GM19240 (cell line): ENCODE data around the gene DPM3.
"Not testable (repeated sequence)": the region's sequence is repeated elsewhere in the genome, so short reads cannot be mapped to it uniquely, and the experiment has no call there.

Source experiments
- DNase-seq: peaks from one replicate; pipeline ENCODE4 v3.0.0; 2011; ENCODE audit warnings: low spot score; ENCODE audit not compliant: insufficient read length

Gene DPM3

DNA sequence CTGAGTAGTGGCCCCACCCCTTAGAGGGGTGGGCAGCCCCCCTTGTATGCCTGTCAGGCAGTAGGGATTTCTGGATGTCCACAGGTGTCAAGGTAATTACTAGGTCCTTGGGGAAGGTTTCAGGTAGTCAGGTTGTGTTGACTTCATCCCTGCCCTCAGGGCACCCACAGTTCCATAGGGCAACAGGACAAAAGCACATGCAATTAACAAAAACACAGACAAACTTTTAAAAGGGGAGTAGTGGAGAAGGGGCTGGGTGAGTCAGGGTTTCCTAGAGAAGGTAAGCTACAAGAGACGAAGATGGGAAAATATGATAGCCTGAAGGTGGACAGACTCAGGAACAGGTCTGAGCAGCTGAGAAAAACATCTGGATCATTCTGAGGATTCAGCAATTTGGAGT lies 18.7 kb upstream of the DPM3 start:
- DNase-seq: no peak

GRCh38 chr1:155155996-155156643 lies 15.8 kb upstream of the DPM3 start:
- not testable (repeated sequence) for DNase-seq

GRCh38 chr1:155145491-155145890 lies 5.2 kb upstream of the DPM3 start:
- no peak for DNase-seq

DNA sequence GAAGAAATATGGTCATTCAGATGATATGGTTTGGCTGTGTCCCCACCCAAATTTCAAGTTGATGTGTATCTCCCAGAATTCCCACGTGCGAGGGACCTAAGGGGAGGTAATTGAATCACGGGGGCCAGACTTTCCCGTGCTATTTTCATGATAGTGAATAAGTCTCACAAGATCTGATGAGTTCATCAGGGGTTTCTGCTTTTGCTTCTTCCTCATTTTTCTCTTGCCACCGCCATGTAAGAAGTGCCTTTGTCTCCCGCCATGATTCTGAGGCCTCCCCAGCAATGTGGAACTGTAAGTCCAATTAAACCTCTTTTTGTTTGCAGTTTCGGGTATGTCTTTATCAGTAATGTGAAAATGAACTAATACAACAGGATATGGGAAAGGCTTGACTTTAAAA lies 1.4 kb upstream of the DPM3 start:
- no peak for DNase-seq

DNA sequence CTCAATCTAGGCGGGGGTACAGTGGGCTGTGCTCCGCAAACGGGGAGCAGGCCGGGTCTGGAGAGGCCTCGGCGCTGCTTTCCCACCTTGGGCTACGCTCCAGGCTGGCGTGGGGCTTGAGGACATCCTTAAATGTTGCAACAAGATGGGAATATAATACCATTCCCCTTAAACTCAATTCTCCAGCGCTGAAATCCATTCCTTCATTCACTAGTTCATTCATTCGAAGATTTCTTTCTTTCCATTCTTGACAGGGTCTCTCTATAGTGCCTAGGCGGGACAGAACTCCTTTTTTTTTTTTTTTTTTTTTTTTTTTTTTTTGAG lies 261 bp upstream of the DPM3 start:
- no peak for DNase-seq

DNA sequence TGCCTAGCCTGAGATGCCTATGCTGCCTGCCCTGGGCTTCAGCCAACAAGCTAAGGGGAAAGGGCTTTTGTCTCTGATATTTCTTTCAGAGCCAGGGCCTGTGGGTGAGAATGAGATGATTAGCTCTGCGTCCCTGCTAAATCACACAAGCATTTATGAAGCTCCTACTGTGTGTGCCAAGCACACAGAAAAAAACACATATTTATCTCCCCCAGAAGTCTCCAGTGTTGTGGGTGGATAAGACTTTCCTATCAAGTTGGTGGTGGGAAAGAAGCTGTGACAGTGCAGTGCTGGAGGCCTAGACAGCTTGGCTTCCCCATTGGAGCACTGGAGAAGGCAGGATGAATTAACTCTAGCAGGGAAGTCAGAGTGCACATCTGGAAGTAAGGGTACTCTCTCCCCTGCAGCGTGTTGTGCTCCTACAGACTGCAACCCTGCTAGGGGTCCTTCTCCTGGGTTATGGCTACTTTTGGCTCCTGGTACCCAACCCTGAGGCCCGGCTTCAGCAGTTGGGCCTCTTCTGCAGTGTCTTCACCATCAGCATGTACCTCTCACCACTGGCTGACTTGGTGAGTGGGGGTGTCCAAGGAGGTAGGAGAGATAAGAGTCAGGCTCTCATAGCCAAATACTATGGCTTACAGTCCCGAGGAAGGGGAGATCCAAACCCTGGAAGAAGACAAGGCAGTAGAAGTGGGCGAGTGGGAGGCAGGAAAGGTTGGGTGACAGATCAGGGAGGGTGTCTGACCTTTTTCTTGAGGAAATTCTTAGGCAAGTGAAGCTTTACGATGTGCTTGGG lies 3.0 kb downstream of the DPM3 start:
- DNase-seq: no peak

DNA sequence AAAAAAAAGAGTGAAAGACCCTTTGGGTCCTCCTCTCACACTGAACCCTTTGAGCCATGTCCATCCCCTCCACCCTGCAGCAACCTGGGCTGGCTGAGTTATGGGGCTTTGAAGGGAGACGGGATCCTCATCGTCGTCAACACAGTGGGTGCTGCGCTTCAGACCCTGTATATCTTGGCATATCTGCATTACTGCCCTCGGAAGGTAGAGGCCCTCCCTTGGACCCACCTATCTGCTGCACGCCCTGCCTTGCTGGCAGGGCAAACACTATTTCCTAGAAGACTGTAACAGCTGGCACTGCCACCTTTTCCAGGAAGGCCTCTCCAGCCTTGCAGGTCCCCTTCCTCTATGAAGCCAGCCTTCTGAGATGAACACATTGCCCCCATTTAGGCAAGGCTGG lies 3.6 kb downstream of the DPM3 start:
- no peak for DNase-seq

- DNase-seq: peak; percentile 88
These were observed 4.8 kb downstream of the DPM3 start, which contains the start of gene SLC50A1 for GRCh38 chr1:155135415-155136028. TSS of gene SLC50A1 (plus strand) at chr1:155135852. CDS start at chr1:155135912, 60 bp downstream.

DNA sequence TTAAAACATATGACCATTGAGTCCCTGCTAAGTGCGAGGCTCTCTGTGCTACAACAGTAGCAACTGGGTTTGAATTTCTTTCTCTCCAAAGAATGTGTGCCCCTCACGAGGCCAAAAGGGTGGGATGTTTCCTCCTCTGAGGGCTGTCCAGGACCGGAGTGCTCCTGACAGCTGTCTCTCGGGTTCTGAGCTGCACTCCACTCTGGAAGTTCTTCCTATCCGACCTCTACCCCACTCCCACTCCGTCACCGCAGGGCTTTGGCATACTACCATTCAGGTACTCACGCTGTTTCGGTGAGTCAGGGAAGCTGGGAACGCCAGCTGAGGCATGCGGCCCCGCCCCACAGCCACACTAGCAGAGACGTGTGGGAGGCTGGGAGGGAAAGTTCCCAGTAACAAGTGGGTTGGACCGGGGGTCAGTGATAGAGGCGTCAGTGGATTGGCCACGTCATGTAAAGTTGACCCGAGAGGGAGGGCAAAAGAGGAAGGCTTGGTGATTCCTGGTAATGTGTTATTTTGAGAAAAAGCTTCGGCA lies 5.4 kb downstream of the DPM3 start:
- DNase-seq: no peak

DNA sequence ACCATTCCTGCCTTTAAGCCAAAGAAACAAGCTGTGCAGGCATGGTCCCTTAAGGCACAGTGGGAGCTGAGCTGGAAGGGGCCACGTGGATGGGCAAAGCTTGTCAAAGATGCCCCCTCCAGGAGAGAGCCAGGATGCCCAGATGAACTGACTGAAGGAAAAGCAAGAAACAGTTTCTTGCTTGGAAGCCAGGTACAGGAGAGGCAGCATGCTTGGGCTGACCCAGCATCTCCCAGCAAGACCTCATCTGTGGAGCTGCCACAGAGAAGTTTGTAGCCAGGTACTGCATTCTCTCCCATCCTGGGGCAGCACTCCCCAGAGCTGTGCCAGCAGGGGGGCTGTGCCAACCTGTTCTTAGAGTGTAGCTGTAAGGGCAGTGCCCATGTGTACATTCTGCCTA lies 6.0 kb downstream of the DPM3 start:
- no peak for DNase-seq

GRCh38 chr1:155133799-155134281 lies 6.5 kb downstream of the DPM3 start:
- DNase-seq: no peak

- no peak for DNase-seq
These were observed 8.5 kb downstream of the DPM3 start for GRCh38 chr1:155131856-155132255.

- no peak for DNase-seq
These were observed 9.0 kb downstream of the DPM3 start for GRCh38 chr1:155131285-155131684.

DNA sequence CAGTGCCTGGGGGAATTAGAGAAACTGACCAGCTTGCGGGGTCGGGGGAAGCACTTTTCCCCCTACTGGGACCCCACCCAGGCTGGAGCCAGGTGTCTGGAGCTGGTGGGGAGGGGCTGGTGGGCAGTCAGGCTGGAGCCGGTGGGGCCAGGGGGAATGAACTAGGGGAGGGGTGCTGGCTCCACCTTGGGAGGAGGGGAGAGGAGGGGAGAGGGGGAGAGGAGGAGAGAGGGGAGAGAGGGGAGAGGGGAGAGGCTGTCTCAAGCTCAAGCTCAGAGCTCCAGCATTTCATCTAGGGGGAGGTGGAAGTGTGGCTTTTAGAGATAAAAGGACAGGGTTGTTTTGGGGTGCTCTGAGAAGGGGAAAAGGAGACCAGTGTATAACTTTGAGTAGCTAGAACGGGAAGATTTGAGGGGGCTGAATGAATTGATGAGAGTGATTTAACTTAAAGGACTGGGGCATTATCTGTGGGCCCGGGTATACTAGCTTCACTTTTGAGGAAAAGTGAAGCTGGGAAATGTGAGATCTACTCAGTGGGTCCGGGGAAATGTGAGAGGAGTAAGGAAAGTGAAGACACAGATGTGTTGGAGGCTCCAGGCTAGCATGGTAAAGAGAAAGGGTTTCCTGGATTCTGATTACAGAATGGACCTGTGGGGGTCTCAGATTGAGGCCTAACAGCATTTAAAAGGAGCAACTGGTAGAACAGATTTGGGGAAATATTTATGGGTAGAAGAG lies 9.9 kb downstream of the DPM3 start:
- no peak for DNase-seq

DNA sequence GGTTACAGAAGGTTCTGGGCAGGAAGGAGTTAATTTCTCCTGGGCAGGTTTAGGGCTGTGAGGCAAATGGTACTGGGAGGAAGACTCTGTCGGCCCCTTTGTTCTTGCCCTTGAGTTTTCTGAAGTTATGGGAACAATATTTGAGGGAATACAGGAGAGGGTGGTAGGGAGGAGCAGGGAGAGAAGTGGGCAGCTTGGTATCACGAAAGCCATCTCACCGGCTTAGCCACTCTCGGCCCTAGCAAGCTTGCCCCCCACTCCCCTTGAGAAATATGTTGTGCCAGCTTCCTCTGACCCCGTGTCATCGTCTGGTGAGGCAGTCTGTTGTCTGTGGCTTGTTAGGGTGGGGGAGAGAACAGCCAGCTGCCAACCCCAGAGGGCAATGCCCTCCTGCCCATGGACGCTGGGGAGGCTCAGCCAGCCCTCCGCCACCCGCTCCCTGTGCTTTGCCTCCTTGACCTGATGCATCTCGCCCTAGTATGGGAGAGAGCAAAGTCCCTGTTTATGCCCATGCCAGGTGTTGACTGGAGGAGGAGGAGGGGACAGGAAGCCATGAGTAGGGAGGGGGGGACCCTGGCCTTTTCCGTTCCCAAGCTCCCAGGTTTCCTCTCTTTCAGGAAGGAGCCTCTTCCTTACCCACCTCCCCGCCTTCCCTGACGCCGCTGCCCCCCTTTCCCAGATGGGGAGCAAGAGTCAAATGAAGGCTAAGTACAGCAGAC lies 11.4 kb downstream of the DPM3 start:
- no peak for DNase-seq

- DNase-seq: no peak
These were observed 12.2 kb downstream of the DPM3 start for GRCh38 chr1:155127967-155128754.

GRCh38 chr1:155127105-155127966 lies 13.0 kb downstream of the DPM3 start, which contains the start of gene EFNA1:
TSS of gene EFNA1 (plus strand) at chr1:155127876. CDS start at chr1:155127978, 102 bp downstream.
- DNase-seq: no peak

DNA sequence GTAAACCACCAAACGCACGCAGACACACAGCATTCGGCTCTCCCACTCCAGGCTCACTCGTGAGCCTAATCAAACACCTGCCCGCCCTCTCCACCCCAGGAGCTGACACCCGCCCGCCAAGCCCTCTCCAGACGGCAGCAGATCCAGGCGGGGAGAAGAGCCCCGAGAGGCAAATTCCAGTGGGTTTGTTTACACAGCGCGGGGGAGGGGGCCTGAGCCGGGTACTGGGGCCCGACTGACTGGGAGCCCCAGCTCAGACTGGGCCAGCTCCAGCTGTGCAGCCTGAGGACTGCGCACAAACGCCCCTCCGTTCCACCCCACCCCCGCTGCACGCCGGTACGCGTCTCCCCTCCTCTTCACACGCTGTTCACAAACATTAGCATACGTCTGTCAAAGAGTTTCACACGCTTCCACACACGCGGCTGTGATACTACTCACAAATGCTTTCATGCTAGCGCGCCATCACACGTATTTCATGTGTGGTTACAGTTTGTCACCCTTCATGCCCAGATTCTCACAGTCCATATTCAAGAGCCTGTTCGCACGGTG lies 13.7 kb downstream of the DPM3 start:
- DNase-seq: no peak
